Measurements from ENCODE around the gene CYP4X1.
"Not testable (repeated sequence)": the region's sequence is repeated elsewhere in the genome, so short reads cannot be mapped to it uniquely, and the experiment has no call there.

Gene CYP4X1

DNA sequence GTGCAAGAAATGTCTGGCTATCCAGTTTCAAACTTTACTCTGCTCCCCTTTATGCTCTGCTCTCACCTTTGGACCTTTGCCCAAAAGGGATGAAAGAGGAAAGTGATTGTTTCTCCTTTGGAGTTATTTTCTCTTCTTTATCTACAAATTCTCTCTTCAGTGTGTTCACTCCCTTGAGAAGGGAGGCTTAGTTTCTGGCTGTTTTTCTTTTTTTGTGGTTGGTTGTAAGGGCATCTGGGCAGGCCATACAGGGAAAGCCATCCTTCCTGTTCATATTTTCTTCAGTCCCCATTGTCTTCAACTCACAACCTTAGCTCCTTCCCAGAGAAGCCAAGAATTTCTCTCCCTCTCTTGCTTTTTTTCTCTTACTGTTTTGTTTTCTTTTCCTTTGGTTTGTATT lies 46.0 kb downstream of the CYP4X1 start:
- DNase-seq = not testable (repeated sequence)

DNA sequence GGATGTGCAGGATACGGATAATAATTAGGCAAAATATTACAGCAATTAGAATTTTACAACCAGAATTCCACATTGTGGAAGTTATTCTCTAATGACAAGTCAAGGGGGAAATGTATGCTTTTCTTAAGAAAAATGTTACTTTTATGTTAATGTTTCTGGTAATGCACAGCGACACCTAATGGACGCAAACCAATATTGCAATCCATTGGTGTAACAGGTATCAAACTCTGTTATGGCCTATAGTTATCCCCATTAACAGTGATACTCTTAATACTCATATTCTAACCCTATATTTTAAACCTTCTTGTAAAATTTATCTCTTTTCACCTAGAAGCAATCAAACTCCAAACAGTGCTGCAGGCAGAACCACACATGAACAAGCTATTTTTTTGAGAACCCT lies 65.9 kb downstream of the CYP4X1 start:
- peak; percentile 32 for DNase-seq

DNA sequence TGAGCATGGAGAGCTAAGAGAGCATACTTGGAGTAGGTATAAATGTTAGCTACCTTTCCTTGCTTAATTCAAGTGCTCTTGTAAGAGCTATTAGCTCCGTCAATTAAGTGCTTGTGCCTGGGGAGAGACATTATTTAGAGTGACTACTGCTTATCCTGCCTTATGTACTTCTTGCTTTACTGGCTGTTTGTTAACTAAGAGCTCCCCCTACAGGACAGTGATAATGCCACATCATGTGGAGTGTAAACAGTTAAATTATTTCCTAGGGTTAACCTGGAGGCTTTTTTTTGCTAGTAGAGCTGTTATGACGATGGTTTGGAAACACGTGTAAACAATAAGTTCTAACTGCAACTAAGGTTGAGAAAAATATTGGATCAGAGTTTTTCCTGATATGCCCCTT lies 68.0 kb downstream of the CYP4X1 start:
- DNase-seq = not testable (repeated sequence)
